GM21576 (cell line): Measurements from ENCODE around the gene BABAM2.
"Not testable (repeated sequence)": the region's sequence is repeated elsewhere in the genome, so short reads cannot be mapped to it uniquely, and the experiment has no call there.

Source experiments
- ATAC-seq: cut with Tn5 transposase; IDR thresholded peaks from one replicate; pipeline ENCODE4 v1.9.1; 2021; ENCODE audit warnings: mild to moderate bottlenecking, moderate library complexity; ENCODE audit not compliant: unreplicated experiment

Gene BABAM2

GRCh38 chr2:27940090-27940671 is 49.7 kb downstream of the BABAM2 start:
- ATAC-seq: no peak

- no peak for ATAC-seq
These were observed 50.5 kb downstream of the BABAM2 start for GRCh38 chr2:27940982-27941381.

GRCh38 chr2:27942612-27943547 is 52.4 kb downstream of the BABAM2 start:
- ATAC-seq: no peak

GRCh38 chr2:27946530-27947060 is 56.1 kb downstream of the BABAM2 start:
- no peak for ATAC-seq

- no peak for ATAC-seq
These were observed 61.5 kb downstream of the BABAM2 start for GRCh38 chr2:27952070-27952469.

GRCh38 chr2:27953077-27953476 is 62.5 kb downstream of the BABAM2 start:
- no peak for ATAC-seq

GRCh38 chr2:27954221-27954673 is 63.7 kb downstream of the BABAM2 start:
- ATAC-seq: no peak

- ATAC-seq: no peak
These were observed 64.3 kb downstream of the BABAM2 start for GRCh38 chr2:27954771-27955383.

GRCh38 chr2:27955384-27956161 is 65.0 kb downstream of the BABAM2 start:
- ATAC-seq: no peak

GRCh38 chr2:27956888-27957287 is 66.4 kb downstream of the BABAM2 start:
- ATAC-seq: no peak

- no peak for ATAC-seq
These were observed 68.3 kb downstream of the BABAM2 start for GRCh38 chr2:27958711-27959378.

GRCh38 chr2:27959496-27959895 is 69.0 kb downstream of the BABAM2 start:
- ATAC-seq: no peak

GRCh38 chr2:27960237-27960912 is 69.8 kb downstream of the BABAM2 start:
- ATAC-seq: no peak

- no peak for ATAC-seq
These were observed 71.5 kb downstream of the BABAM2 start for GRCh38 chr2:27962006-27962405.

GRCh38 chr2:27963472-27963871 is 72.9 kb downstream of the BABAM2 start:
- ATAC-seq: no peak

GRCh38 chr2:27964067-27964466 is 73.5 kb downstream of the BABAM2 start:
- ATAC-seq: no peak

- ATAC-seq: no peak
These were observed 75.3 kb downstream of the BABAM2 start for GRCh38 chr2:27965841-27966240.

- ATAC-seq: no peak
These were observed 75.9 kb downstream of the BABAM2 start for GRCh38 chr2:27966466-27966865.

GRCh38 chr2:27967076-27967475 is 76.5 kb downstream of the BABAM2 start:
- ATAC-seq: no peak

- not testable (repeated sequence) for ATAC-seq
These were observed 77.5 kb downstream of the BABAM2 start for GRCh38 chr2:27968045-27968444.
